Measurements from ENCODE around the gene PTS. TPM values are rescaled to one million over a fixed set of nuclear protein-coding genes. Genes with fewer than 3 reads are reported as not detected.

Gene PTS
- total RNA-seq, 2 experiments from 2014 or later: 22.6 to 37.8 TPM

DNA sequence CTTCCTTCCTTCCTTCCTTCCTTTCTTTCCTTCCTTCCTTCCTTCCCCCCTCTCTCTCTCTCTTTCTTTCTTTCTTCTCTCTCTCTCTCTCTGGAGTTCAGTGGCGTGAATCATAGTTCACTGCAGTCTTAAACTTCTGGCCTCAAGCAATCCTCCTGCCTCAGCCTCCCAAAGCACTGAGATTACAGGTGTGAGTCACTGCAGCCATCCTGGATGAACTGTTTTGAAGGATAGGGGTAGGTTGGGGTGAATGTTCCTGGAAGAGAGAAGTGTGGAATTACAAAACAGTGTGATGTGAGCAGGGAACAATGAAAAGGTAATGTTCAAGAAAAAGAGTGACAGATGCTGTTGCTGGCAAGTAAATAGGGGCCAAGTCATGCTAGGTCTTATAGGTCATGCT is 46.8 kb downstream of the PTS start:
- CTCF ChIA-PET (ENCODE audit: unreplicated experiment): no interaction called here

GRCh38 chr11:112274007-112274783 is 48.0 kb downstream of the PTS start:
- Histone ChIP-seq H3K4me3 (ENCODE audit: low read depth, low read length, poor library complexity, severe bottlenecking) (no peak overlapping the region), H2AFZ (ENCODE audit: low read length) (no peak overlapping the region), H3K36me3 (ENCODE audit: insufficient read depth, low read length) (no peaks in the 10 kb centered on the region), H3K79me2 (ENCODE audit: insufficient read depth, low read depth, low read length) (no peaks in the 10 kb centered on the region), H4K20me1 (ENCODE audit: insufficient read depth, low read length) (no peaks in the 10 kb centered on the region), H3K27ac (ENCODE audit: low read depth, low read length, poor library complexity, severe bottlenecking) (no peak overlapping the region), H3K4me2 (ENCODE audit: low read length) (no peak overlapping the region), H3K9me3 (ENCODE audit: low read length) (no peaks in the 10 kb centered on the region), H3K9me2 (ENCODE audit: insufficient read depth, low read length) (no peaks in the 10 kb centered on the region), H3K4me1 (ENCODE audit: insufficient read depth, low read length, poor library complexity, severe bottlenecking) (no peaks in the 10 kb centered on the region)
- CTCF ChIA-PET (ENCODE audit: unreplicated experiment): no interaction called here
- POLR2A ChIA-PET: interaction anchor here (1.0 kb wide), 1 partner anchor 9 kb away, joined by 5 read pairs; no protein-coding TSS in a partner anchor
- no peak for TF ChIP-seq EZH2phosphoT487 (IDR thresholded peaks at IDR 0.05; ENCODE audit: borderline replicate concordance, low read depth, low read length)
- TF ChIP-seq, protein P1, sequence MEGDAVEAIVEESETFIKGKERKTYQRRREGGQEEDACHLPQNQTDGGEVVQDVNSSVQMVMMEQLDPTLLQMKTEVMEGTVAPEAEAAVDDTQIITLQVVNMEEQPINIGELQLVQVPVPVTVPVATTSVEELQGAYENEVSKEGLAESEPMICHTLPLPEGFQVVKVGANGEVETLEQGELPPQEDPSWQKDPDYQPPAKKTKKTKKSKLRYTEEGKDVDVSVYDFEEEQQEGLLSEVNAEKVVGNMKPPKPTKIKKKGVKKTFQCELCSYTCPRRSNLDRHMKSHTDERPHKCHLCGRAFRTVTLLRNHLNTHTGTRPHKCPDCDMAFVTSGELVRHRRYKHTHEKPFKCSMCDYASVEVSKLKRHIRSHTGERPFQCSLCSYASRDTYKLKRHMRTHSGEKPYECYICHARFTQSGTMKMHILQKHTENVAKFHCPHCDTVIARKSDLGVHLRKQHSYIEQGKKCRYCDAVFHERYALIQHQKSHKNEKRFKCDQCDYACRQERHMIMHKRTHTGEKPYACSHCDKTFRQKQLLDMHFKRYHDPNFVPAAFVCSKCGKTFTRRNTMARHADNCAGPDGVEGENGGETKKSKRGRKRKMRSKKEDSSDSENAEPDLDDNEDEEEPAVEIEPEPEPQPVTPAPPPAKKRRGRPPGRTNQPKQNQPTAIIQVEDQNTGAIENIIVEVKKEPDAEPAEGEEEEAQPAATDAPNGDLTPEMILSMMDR (conservative IDR thresholded peaks at IDR 0.05; ENCODE audit: low read length): no peak
- intact Hi-C loops (cut with micrococcal nuclease; ENCODE audit: unreplicated experiment): no loop called here
- no peak for DNase-seq (ENCODE audit: low spot score)
- no TSS peak for BruUV-seq (replicated peaks)

More for the DNA sequence above, 46.8 kb downstream of the PTS start:
- no peak overlapping the region for H3K4me3 ChIP-seq (ENCODE audit: low read depth, low read length, poor library complexity, severe bottlenecking)
- no peaks in the 10 kb centered on the region for H3K4me1 ChIP-seq (ENCODE audit: insufficient read depth, low read length, poor library complexity, severe bottlenecking)
- H3K9me3 ChIP-seq (ENCODE audit: low read length): no peaks in the 10 kb centered on the region
- TF ChIP-seq, protein P1 (conservative IDR thresholded peaks at IDR 0.05; ENCODE audit: low read length): no peak
- no peak for TF ChIP-seq EZH2phosphoT487 (IDR thresholded peaks at IDR 0.05; ENCODE audit: borderline replicate concordance, low read depth, low read length)
- DNase-seq (ENCODE audit: low spot score): no peak
- H4K20me1 ChIP-seq (ENCODE audit: insufficient read depth, low read length): no peaks in the 10 kb centered on the region
- no peaks in the 10 kb centered on the region for H3K79me2 ChIP-seq (ENCODE audit: insufficient read depth, low read depth, low read length)
- POLR2A ChIA-PET: no interaction called here
- H3K4me2 ChIP-seq (ENCODE audit: low read length): no peak overlapping the region
- H3K27ac ChIP-seq (ENCODE audit: low read depth, low read length, poor library complexity, severe bottlenecking): no peak overlapping the region
- H3K36me3 ChIP-seq (ENCODE audit: insufficient read depth, low read length): no peaks in the 10 kb centered on the region
- intact Hi-C loops (cut with micrococcal nuclease; ENCODE audit: unreplicated experiment): no loop called here
- BruUV-seq (replicated peaks): no TSS peak
- H3K9me2 ChIP-seq (ENCODE audit: insufficient read depth, low read length): no peaks in the 10 kb centered on the region
- no peak overlapping the region for H2AFZ ChIP-seq (ENCODE audit: low read length)

GRCh38 chr11:112277029-112277428 is 50.8 kb downstream of the PTS start:
- Histone ChIP-seq H4K20me1 (ENCODE audit: insufficient read depth, low read length) (no peaks in the 10 kb centered on the region), H3K4me1 (ENCODE audit: insufficient read depth, low read length, poor library complexity, severe bottlenecking) (peaks cover 10% of the 10 kb centered on the region), H3K4me2 (ENCODE audit: low read length) (no peak overlapping the region), H3K36me3 (ENCODE audit: insufficient read depth, low read length) (no peaks in the 10 kb centered on the region), H3K9me2 (ENCODE audit: insufficient read depth, low read length) (no peaks in the 10 kb centered on the region), H3K9me3 (ENCODE audit: low read length) (no peaks in the 10 kb centered on the region), H2AFZ (ENCODE audit: low read length) (no peak overlapping the region), H3K27ac (ENCODE audit: low read depth, low read length, poor library complexity, severe bottlenecking) (no peak overlapping the region), H3K79me2 (ENCODE audit: insufficient read depth, low read depth, low read length) (no peaks in the 10 kb centered on the region), H3K4me3 (ENCODE audit: low read depth, low read length, poor library complexity, severe bottlenecking) (no peak overlapping the region)
- TF ChIP-seq, protein P1 (conservative IDR thresholded peaks at IDR 0.05; ENCODE audit: low read length): no peak
- no peak for TF ChIP-seq EZH2phosphoT487 (IDR thresholded peaks at IDR 0.05; ENCODE audit: borderline replicate concordance, low read depth, low read length)
- ChIA-PET CTCF (ENCODE audit: unreplicated experiment) (no interaction called here), POLR2A (no interaction called here)
- intact Hi-C loops (cut with micrococcal nuclease; ENCODE audit: unreplicated experiment): no loop called here
- no peak for DNase-seq (ENCODE audit: low spot score)
- BruUV-seq (replicated peaks): no TSS peak

Measured in OCI-LY7 (cell line).